Bone marrow (tissue), 2 donors: Measurements from ENCODE around the gene TFB2M.
"Not testable (repeated sequence)": the region's sequence is repeated elsewhere in the genome, so short reads cannot be mapped to it uniquely, and the experiment has no call there.

Source experiments
- DNase-seq, 2 donors: peaks; one replicate each; lab custom pipeline; 2025; lab: John Stamatoyannopoulos, UW

Gene TFB2M, protein sequence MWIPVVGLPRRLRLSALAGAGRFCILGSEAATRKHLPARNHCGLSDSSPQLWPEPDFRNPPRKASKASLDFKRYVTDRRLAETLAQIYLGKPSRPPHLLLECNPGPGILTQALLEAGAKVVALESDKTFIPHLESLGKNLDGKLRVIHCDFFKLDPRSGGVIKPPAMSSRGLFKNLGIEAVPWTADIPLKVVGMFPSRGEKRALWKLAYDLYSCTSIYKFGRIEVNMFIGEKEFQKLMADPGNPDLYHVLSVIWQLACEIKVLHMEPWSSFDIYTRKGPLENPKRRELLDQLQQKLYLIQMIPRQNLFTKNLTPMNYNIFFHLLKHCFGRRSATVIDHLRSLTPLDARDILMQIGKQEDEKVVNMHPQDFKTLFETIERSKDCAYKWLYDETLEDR

DNA sequence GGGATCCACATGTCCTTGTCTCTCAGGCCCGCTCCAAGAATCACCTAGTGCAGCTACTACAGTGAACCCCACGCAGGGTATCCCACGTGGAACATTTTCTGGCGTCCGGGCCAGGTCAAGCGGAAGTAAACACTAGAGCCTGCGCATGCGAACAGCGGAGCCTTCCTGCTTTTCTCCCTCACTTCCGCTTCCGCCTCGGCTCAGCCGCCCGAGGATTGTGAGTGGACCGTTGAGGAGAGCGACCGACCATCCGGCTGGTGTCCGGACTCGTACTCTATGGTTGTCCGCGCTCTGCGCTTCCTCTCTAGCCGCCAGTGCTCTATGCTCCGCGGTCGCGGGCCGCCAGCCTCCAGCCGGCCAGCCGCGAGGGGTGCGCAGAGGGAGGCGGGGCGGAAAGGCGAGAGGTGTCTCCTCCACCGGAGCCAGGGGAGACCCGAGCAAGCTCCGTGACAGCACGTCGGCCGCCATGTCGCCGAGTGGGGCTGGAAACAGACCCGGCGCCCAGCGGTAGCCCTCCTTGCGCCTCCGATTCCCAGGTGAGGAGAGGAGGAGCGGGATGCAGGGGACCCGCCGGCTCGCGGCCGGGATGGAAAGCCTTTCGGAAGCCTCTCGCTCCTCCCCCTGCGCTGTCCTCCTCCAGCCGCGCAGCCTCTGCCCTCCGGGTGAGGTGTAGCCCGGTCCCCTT is at the start of gene TFB2M, which contains the start of gene CNST:
TSS of gene TFB2M (minus strand) at position 134 of the 685 bp plus-strand sequence. CDS start at position 11, 123 bp downstream.
TSS of gene CNST (plus strand) at position 329 of the 685 bp plus-strand sequence. CDS start 25,107 bp downstream, outside the sequence.
- DNase-seq: peak; percentile 77 to 98

DNA sequence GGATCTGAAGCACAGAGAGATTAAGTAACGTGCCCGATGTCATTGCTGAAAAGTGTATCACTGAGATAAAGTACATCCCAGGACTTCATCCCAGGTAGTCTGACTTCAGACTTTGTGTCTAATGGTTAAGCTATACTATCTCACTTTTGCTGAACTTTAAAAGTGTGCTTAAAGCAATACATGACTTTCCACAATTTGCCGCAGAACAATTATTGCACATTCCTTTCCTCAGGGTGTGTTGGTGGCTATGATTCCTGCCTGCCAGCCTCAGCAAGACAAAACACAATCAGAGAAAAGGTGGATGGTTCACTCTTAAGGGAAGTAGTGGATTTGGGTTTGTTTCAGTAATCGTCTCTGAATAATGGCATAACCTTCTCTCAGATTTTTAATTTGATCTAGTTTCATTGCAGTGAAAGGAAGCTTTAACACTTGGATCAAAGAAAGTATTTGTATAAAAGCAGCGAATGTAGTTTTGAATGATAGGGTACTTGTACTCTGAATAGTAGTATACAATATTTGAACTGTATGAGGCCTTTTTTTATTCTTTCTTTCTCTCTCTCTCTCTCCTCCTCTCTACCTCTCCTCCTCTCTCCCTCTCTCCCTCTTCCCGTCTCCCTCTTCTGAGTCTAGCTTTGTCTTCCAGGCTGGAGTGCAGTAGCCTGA is 47.2 kb upstream of the TFB2M start:
- no peak for DNase-seq

DNA sequence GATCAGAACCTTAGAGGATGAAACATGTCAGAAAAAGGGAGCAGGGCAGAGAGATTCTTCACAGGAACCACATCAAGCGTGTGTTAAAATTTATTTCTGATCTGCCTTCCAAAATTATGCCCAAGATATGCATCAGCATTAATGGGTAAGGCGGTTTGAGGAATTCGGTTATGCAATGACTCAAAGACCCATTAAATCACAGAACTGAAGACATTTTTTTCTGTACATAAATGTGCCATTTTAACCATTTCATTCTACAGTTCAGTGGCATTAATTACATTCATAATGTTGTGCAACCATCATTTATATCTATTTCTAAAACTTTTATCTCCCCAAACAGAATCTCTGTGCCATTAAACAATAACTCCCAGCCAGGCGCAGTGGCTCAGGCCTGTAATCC is 43.6 kb upstream of the TFB2M start:
- no peak for DNase-seq

DNA sequence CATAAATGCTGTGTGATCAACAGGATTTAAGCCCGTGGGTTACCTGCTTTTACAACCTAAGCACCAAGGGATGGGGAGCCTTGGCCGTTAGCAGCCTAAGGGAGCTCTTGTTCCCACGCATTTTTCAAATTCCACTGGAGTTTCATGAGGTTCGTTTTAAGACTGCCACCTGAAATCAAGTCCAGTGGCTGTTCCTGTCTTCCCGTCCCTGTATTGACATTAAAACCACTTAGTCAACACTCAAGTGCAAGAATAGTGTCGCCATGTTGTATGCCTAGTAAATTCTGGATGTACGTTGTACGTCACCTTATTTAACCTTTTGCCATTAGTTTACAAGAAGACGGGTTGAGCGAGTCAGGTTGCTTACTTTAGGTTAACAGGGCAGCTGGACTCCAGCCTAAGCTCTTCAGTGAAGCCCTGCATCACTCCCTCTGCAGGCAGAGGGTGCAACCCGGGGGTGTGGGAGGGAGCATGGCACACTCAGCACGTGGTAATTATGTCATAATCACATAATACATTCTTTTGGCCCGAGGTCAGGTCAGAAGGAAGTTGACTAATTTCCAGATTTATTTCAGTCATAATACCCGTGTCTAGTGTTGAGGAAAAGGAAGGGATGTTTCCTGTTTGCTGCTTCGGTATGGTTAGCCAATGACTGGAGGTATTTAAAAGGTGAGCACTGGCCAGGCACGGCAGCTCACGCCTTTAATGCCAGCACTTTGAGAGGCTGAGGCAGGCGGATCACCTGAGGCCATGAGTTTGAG is 42.7 kb upstream of the TFB2M start:
- peak; percentile 29 to 62 for DNase-seq

DNA sequence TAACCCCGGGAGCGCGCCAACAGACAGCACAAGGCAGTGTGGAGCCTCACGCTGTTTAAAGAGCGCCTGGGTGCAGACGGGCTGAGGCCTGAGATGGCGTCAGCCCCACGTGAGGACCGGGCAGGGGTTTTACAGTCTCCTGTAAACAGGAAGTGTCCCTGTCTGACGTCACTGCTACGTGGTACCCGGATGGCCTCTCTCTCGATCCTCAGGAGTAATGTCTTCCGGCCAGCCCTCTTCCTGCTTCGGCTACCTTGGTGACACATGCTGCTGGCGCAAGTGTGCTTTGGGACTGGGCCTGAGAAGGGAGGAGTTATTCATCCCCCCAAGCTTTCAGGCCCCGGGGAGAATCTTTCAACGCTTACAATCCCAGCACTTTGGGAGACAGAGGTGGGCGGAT is 41.4 kb upstream of the TFB2M start:
- DNase-seq: no peak

DNA sequence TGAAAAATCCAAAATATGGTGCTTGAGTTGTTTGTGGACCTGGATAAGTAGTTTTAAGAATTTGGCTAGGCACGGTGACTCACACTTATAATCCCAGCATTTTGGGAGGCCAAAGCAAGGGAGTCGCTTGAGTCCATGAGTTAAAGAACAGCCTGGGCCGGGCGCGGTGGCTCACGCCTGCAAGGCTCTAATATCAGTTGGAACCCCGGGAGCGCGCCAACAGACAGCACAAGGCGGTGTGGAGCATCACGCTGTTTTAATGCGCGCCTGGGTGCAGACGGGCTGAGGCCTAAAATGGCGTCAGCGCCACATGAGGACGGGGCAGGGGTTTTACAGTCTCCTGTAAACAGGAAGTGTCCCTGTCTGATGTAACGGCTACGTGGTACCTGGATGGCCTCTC is 39.2 kb upstream of the TFB2M start:
- not testable (repeated sequence) for DNase-seq

DNA sequence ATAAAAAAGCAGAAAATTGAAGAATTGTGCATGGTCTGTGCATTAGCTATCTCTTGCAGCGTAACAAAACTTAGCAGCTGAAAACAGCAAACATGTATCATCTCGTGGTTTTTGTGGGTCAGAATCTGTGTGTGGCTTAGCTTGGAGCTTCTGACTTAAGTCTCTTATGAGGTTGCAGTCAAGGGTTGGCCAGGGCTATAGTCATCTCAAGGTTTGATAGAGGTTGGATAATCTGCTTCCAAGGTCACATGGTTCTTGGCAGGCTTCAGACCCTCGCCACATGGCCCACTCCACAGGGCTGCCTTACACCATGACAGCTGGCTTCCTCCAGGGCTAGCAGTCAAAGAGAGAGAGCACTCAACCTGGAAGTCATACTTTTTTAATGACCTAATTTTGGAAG is 36.1 kb upstream of the TFB2M start:
- DNase-seq: no peak

DNA sequence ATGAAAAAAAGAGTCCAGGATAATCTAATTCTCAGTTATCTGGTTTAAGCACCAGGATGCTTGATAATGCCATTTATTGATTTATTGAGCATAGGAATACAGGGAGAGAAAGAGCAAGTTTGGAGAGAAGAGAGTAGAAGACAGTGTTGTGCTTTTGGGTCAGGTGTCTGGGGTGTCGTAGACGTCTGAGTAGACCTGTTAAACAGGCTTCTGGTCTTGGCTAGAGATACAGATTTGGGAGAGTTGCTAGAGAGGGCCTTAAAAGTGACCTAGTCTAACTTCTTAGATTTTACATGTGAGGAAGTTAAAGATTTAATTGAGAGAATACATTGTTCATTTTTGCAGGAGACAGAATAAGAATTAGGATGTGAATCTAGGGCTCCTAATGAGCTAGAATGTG is 34.5 kb upstream of the TFB2M start:
- DNase-seq: no peak

DNA sequence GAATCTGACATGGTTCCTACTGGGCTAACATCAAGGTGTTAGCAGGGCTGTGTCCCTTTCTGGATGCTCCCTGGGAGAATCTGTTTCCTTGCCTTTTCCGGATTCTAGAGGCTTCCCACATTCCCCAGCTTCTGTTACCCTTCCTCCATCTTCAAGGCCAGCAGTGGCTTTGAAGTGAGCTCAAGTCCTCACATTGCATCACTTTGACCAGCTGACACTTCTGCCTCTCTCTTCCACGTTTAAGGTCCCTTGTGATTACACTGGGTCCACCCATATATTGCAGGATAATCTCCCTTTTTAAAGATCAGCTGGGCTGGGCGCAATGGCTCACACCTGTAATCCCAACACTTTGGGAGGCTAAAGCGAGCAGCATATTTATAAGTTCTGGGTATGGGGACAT is 33.3 kb upstream of the TFB2M start:
- DNase-seq: no peak

DNA sequence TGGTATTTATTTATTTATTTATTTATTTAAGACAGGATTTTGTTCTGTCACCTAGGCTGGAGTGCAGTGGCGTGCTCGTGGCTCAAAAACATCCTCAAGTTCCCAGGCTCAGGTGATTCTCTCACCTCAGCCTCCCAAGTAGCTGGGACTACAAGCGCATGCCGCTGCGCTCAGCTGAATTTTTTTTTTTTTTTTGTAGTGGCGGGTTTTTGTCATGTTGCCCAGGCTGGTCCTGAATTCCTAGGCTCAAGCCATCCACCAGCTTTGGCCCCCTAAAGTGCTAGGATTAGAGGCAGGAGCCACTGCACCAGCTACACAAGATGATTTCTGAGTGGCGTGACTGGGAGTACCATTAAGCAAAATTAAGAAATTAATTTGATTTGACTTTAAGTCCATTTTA is 31.9 kb upstream of the TFB2M start:
- DNase-seq: no peak

DNA sequence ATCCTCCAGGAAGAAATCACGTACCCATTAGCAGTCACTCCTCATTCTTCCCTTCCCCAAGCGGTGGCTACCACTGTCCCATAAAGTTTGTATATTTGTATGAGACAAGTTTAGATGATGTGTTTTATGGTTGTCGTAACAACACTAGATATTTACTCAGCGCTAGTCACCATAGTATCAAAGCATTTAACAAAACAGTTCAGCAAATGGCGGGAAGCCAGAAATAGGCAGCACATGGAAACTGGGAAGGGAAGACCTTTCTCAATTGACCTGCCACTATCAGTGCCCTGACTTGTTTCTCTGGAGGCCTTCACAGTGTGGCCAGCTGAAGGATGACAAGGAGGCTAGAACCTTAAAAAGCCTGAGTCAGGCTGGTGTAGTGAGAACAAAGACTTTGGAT is 31.3 kb upstream of the TFB2M start:
- no peak for DNase-seq

DNA sequence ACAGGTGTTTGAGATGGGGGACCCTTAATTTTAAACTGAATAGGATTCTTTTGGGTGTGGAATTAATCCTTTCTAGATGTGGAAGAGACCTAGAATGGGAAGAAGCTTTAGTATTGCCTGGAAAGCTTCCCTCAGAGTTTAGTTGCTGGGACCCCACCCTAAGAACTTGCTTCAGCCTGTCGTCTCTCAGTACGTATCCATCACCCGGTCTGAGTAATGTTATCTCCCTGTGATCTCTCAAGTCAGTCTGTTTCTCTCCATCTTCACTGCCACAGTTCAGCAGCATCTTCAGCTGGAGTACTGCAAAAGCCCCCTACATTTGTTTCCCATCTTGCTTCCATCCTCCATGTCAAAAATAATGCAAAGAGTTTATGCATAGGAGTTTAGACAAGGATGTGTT is 29.1 kb upstream of the TFB2M start:
- DNase-seq: no peak

DNA sequence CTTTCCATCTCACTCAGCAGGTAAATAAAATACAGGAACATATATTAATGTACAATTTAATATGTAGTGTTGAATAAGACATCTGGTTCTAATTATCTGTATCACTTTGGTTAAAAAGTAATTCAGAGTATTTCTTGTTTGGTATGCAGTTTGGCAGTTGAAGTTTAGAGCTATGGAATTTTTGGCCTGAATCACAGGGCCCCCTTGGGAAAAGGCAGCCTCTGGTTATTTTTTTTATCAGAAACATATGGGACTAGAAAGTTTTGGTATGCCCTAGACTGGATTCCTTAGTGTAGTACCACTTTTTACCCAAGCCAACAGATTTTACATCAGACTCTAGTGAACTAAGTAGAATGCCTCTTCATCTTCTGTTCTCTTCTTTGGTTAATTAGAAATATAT is 26.6 kb upstream of the TFB2M start:
- no peak for DNase-seq

DNA sequence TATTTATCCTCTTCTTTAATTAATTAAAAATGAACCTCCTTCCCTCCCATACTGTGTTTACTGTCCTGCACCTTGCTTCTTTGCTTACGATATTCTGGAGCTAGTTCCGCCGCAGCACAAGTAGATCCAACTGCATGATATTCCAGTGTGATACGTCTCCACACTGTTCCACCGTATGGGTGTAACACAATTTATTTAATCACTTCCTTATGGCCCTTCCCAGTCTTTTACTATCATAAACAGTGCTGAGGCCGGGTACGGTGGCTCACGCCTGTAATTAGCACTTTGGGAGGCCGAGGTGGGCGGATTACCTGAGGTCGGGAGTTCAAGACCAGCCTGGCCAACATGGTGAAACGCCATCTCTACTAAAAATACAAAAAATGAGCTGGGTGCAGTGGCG is 25.9 kb upstream of the TFB2M start:
- no peak for DNase-seq

DNA sequence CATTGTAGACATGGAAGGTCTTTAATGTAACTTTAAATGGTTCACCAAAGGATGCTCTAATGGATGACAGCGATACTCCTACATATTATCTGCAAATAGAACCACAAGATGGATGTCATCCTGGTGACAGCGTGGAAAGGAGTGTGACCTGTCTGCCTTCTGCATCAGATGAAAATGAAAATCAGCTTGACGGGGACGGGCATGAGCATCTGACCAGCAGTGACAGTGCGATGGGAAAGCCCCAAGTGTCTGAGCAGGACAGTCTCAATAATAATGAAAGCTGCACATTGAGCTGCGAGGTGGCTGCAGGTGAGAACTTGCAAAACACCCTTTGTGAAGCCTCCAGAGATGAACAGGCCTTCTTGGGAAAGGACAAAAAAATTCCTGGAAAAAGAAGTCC is 25.4 kb upstream of the TFB2M start:
- DNase-seq: no peak

DNA sequence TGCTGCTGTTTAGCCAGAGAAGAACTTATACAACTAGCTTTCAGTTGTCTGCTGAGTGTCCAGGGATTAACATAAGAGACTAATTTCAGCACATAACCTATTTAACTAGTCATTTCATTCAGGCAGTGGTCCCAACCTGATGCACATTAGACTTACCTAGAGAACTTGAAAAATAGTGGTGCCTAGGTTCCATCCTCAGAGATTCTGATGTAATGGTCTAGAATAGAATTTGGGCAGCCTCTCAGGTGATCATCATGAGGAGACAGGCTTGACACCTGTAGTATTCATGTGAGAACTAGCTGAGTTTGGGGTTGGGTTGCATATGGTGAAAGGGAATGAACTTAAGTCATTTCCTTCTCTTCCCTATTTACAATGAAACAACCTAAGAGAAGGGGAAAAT is 25.0 kb upstream of the TFB2M start:
- DNase-seq: no peak

DNA sequence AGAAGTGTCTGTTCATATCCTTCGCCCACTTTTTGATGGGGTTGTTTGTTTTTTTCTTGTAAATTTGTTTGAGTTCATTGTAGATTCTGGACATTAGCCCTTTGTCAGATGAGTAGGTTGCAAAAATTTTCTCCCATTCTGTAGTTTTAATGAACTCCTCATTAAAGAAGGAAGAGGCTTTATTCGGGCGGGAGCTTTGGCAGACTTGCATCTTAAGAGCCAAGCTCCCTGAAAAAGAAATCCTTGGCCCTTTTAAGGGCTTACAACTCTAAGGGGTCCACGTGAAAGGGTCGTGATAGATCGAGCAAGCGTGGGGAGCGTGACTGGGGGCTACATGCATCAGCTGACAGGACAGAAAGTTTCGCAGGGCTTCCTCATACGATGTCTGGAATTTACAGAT is 23.9 kb upstream of the TFB2M start:
- DNase-seq: not testable (repeated sequence)

DNA sequence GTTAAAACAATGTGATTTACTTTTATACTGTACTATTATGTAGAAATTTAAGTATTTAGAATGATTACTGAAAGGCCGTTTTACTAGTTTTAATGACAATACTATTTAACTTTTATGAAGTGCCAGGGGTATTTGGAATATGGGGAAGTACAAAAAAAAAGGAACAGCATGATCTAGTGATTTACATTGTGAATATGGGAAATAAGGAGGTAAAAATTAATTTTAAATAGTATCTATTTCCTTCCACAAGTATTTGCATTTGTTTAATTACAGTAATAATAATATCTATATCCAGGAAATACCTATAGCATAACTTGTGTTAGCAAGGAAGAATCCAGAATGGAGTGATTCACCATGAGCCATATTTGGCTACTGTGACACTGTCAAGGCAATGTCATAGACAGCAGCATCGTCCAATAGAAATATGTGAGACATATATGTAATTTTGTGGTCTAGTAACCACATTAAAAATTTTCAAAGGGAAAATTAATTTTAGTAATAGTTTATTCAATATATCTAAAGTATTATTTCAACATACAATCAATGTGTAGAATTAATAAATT is 22.2 kb upstream of the TFB2M start:
- no peak for DNase-seq

DNA sequence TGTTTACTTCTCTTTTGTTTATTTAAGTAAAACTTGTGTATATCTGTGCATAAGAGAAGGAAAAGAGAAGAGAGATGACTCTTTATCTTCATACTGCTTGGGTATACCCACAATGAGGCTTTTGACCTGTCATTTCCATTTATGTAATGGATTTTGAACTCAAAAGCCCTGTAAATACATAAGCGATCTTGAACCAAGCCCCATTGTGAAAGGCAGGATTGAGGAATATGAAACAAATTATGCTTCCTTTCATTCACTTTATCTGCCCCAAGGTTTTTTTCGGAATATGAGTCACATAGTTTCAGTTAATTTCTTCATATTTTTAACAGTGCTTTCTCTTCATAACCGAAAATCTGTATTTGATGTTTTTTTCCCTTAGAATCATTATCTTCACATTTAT is 21.5 kb upstream of the TFB2M start:
- DNase-seq: peak in 1 of 2 donors; percentile 14

DNA sequence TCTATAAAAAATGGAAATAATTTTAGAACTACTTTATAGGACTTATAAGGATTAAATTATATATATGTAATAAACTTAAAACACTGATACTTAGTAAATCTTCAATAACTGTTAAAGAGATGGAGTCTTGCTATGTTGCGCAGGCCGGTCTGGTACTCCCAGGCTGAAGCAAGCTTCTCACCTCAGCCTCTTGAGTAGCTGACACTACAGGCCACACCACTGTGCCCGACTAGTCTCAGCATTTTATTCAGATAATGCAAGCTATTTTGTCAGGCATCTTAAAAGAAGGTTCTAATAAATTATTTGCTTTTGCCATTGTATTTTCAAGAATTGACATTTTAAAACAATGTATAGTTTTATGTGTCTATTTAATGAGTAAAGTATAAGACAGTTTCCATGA is 21.0 kb upstream of the TFB2M start:
- DNase-seq: no peak

DNA sequence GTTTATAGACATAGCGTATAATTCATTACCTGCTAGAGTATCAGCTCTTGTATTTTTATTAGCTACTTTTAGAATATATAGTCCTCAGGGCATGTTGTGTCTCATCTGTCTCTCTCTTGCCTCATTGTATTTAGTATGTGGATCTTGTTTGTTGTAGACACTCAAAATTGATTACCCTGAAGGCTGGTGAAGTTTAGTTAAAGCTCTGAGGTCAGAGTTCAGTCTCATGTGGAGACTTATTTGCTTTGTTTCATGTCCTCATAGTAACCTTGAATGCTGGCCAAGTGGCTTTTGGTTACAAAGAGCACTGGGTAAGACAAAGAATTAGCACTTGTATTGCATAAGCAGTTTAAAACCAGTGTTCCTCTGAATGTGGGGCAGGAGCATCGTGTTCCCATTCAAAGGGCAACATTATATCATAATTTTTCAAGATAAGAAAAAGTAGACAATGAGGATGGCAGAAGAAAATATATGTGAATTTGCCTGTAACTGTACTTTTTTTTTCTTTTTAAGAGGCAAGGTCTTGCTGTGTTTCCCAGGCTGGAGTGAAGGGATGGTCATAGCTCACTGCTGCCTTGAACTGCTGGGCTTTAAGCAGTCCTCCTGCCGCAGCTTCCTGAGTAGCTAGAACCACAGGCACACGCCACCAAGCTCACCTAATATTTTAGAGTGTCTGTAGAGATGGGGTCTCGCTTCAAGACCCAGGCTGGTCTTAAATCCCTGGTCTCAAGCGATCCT is 17.6 kb upstream of the TFB2M start:
- no peak for DNase-seq
